DND-41 (cell line): ENCODE measurements around the gene ITGB5.

Experiments
- CTCF ChIP-seq: IDR thresholded peaks from 2 replicates; pipeline ENCODE4 v1.5.1; 2012; ENCODE audit warnings: borderline replicate concordance, low read length, moderate library complexity, mild to moderate bottlenecking; ENCODE audit not compliant: poor library complexity, severe bottlenecking; ENCODE audit errors: extremely low read depth
- EZH2 ChIP-seq: IDR thresholded peaks from 3 replicates; pipeline ENCODE4 v1.6.1; 2012; ENCODE audit warnings: borderline replicate concordance, low read depth, mild to moderate bottlenecking, moderate library complexity, low read length, inconsistent platforms; ENCODE audit not compliant: severe bottlenecking

GRCh38 chr3:124876401-124876878 lies 10.7 kb downstream of the ITGB5 start:
- no peak for TF ChIP-seq EZH2
- no peak for TF ChIP-seq CTCF
